8988T (cell line): Measurements from ENCODE around the gene KRABD2.
A peak's percentile ranks its signal among the peaks of the same experiment; 100 is the strongest.
"Not testable (repeated sequence)": the region's sequence is repeated elsewhere in the genome, so short reads cannot be mapped to it uniquely, and the experiment has no call there.

Experiments used
- DNase-seq: peaks from one replicate; pipeline ENCODE4 v3.0.0; 2011

The KRABD2 gene

GRCh38 chr17:8376271-8377067 lies at the start of gene KRABD2:
TSS of gene KRABD2 (minus strand) at chr17:8376704.
- peak; percentile 94 for DNase-seq

- DNase-seq = no peak
Measured at GRCh38 chr17:8421571-8421970, 45.1 kb upstream of the KRABD2 start.

- DNase-seq = no peak
Measured at GRCh38 chr17:8420041-8420934, 43.8 kb upstream of the KRABD2 start.

GRCh38 chr17:8419305-8419704 lies 42.8 kb upstream of the KRABD2 start:
- no peak for DNase-seq

GRCh38 chr17:8418471-8418870 lies 42.0 kb upstream of the KRABD2 start:
- DNase-seq = no peak

- no peak for DNase-seq
Measured at GRCh38 chr17:8417806-8418205, 41.3 kb upstream of the KRABD2 start.

- DNase-seq = no peak
Measured at GRCh38 chr17:8413938-8414337, 37.4 kb upstream of the KRABD2 start.

GRCh38 chr17:8413328-8413727 lies 36.8 kb upstream of the KRABD2 start:
- DNase-seq = no peak

GRCh38 chr17:8412089-8412488 lies 35.6 kb upstream of the KRABD2 start:
- no peak for DNase-seq

GRCh38 chr17:8410883-8411238 lies 34.4 kb upstream of the KRABD2 start:
- no peak for DNase-seq

GRCh38 chr17:8409966-8410882 lies 33.7 kb upstream of the KRABD2 start:
- DNase-seq = no peak

- DNase-seq = no peak
Measured at GRCh38 chr17:8408371-8408770, 31.9 kb upstream of the KRABD2 start.

GRCh38 chr17:8406174-8406573 lies 29.7 kb upstream of the KRABD2 start:
- no peak for DNase-seq

GRCh38 chr17:8405499-8406016 lies 29.1 kb upstream of the KRABD2 start:
- no peak for DNase-seq

- no peak for DNase-seq
Measured at GRCh38 chr17:8402921-8403536, 26.5 kb upstream of the KRABD2 start.

GRCh38 chr17:8401107-8401506 lies 24.6 kb upstream of the KRABD2 start:
- no peak for DNase-seq

GRCh38 chr17:8398980-8399379 lies 22.5 kb upstream of the KRABD2 start:
- DNase-seq = no peak

- no peak for DNase-seq
Measured at GRCh38 chr17:8397636-8398035, 21.1 kb upstream of the KRABD2 start, which contains the start of gene RNF222. TSS of gene RNF222 (minus strand) at chr17:8397827. CDS start at chr17:8393461, 4,366 bp downstream.

GRCh38 chr17:8394497-8394896 lies 18.0 kb upstream of the KRABD2 start:
- DNase-seq = not testable (repeated sequence)

GRCh38 chr17:8393470-8394231 lies 17.1 kb upstream of the KRABD2 start:
- DNase-seq = no peak
